GM18520 (cell line): ENCODE data around the gene MAP7D2.

Experiments
- ATAC-seq: cut with Tn5 transposase; IDR thresholded peaks from one replicate; pipeline ENCODE4 v1.9.1; 2021; ENCODE audit not compliant: unreplicated experiment

Gene MAP7D2

DNA sequence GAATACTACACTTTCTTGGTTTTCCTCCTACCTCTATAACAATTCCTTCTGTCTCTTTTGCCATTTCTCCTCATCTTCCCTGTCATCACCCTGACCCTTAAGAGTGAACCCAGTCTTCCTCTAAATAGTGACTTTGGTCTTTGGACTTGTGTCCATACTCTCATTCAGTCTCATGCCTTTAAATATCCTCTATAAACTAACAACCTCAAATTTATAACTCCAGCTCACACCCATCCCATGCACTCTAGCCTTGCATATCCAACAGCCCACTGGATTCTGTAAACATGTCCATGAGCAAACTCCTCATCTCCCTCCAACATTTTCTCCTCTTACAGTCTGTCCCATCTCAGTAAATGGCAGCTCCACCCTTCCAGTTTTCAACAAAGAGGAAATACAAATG lies 140.9 kb downstream of the MAP7D2 start:
- no peak for ATAC-seq

DNA sequence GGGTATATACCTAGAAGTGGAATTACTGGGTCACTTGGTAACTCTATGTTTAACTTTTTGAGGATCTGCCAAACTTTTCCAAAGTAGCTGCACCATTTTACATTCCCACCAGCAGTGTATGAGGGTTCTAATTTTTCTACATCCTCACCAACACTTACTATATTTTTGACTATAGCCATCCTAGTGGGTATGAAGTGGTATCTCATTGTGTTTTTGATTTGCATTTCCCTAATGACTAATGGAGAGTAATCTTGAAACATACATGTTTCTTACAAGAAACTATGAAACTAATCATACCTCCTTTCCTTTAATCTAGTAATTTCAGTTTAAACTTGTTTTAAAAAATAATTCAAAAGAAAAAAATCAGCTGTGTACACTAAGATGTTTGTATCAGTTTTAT lies 143.7 kb downstream of the MAP7D2 start:
- ATAC-seq, result no peak

DNA sequence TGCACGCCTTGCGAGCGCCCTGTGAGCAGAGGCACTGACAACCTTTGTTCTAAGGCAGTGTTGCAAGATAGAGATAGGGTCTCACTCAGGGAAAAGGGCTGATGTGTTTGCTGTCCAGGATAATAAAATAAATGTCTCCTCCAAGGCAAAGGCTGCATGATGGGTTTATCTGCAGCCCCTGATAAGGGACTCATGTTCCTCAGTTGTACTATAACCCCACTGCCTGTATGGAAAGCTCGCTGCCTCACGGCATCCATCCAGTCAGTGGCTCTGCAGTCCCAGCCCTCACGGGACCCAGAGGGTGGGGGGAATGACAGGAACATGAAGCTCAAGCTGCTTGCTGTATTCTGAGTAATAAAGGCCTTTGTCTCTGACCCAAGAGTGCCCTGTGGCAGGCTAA lies 148.4 kb downstream of the MAP7D2 start:
- no peak for ATAC-seq

DNA sequence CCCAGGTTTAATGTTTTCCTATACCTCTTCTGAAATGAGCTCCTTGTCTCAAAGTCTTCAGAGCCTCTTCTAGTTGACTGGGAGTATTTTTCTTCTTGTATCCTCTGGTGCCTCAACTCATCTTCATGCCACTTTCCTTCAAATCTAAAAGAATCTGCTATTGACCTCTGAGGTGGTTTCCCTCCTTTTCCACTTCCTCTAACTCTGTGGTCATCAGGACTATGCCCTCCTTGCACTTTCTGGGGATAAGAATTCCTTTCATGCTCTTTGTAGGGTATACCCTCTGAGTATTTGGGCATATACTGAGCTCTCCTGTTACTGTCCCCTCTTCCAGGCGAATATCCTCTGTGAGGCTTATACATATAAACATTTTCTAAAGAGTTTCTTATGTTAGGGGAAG lies 150.7 kb downstream of the MAP7D2 start:
- no peak for ATAC-seq

DNA sequence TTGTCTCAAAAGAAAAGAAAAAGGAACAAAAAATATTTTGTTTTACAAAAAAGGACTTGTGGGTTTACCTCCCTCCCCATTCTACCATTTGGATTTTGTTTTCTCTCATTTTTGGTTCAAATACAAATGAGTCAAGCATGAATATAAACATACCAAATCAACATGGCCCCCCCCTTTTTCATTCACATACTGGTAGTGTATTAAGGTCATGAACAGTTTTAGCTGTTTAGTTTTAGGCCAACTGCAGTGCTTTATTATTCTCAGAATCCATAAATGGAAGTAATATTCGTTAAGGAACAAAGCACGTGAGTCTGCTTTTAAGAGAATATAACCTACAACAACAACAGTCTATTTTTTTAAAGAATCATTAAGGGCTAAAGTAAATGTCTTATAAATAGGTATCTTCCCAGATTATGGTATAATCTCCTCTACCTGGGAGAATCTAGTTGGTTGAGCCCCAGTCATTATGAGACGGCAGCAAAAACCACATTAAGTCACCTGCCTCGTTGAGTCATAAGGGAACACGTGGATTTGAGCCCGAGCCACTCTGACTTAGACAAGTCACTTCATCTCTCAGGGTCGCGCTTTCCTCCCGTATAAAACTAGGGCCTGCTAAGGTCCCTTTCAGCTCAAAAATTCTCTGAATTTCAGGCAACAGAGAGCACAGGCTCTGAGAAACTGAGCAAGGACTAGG lies 152.5 kb downstream of the MAP7D2 start:
- no peak for ATAC-seq

DNA sequence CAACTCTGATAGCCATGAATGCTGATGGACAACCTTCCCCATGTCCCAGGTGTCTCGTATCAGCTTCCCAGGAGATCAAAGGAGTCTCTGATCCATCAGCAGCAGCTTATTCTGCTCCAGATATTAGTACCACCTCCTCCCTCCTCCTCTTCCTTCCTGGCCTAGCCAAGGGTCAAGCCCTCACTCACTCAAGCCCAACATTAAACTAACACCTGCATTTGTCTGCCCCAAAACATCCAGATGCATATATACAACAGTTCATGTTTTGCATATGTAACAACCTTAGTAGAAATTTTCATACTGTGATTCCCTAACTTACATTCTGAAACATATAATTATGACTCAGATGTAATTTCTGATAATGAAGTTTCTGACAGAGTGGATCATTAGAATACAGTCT lies 155.8 kb downstream of the MAP7D2 start:
- no peak for ATAC-seq

DNA sequence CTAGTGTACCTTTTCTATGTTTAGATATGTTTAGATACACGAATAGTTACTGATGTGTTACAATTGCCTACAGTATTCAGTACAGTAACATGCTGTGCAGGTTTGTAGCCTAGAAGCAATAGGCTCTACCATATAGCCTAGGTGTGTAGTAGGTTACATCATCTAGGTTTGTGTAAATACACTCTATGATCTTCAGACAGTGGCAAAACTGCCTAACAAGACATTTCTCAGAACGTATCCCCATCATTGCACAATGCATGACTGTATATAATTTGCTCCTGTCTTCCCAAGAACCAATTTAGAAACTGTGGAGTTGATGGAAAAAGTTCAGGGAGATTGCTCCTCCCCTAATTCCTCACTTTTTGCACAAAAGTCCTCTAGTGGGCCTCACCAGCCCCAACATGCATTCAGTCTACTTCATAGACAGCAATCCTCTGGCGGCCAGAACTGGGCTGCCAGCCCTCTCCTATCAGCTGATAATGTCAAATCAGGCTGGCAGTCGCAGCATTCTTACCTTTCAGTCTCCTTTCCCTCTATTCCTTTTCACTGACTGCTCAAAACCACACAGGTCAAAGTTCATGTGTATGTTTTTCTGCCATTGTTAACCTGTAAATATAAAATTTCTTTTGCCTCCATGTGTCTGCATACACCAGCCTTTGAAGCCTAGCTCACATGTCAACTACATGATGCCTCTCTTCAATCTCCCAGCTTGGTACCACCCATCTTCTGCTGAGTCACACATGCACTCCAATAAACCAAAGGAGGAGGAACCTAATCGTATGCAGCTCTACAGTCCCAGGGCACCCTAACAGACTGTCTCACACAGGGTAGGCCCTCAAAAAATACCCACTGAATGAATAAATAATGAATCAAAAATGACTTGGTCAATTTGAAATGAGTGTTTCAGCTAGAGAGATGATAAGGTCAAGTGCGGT lies 157.9 kb downstream of the MAP7D2 start:
- ATAC-seq, result no peak

DNA sequence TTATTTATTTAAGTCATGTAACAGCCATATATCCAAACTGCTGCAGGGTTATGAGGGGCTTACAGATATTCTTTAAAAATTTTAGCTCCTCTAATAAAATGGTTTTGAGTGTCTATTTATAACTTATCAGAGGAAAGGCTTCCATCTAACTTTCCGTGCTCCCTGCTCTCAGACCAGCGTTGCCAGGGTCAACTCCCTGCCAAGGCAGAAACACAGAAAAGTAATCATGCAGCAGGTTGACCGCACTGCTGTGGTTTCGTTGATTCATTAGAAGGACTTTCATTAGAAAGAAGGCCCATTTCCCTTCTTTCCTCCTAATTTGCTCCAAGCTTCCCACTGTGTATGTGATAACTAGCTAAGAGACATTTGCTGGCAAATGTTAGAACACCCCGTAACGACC lies 159.8 kb downstream of the MAP7D2 start:
- no peak for ATAC-seq
